IgD-negative memory B cell (primary cell): ENCODE measurements around the gene SIX4. TPM values are rescaled to one million over a fixed set of nuclear protein-coding genes. Genes with fewer than 3 reads are reported as not detected.

Source experiments
- polyA plus RNA-seq: library from polyadenylated mRNA; unstranded; fragments of 300-500 nt; fragmentation: Illumina TruSeq; gene quantifications from one replicate; pipeline ENCODE4 v1.2.3, GENCODE V29; 2021

The SIX4 gene
- polyA plus RNA-seq, 1 donor from 2014 or later = not detected

Other genes with a start within 250 kb of the SIX4 start
- not detected for gene C14orf39, start 238.3 kb downstream of the SIX4 start, polyA plus RNA-seq
- gene SIX6, start 215.2 kb downstream of the SIX4 start, polyA plus RNA-seq = not detected
- gene SIX1, start 74.9 kb downstream of the SIX4 start, polyA plus RNA-seq = not detected
- gene MNAT1, start 10.4 kb upstream of the SIX4 start, polyA plus RNA-seq = 18.0 TPM